Left hindlimb (tissue), 1 donor: Measurements from ENCODE around the gene PAFAH1B1.
"Not testable (repeated sequence)": the region's sequence is repeated elsewhere in the genome, so short reads cannot be mapped to it uniquely, and the experiment has no call there.

Experiments
- DNase-seq: peaks from one replicate; pipeline ENCODE4 v3.0.0-alpha.2; 2018

The PAFAH1B1 gene

DNA sequence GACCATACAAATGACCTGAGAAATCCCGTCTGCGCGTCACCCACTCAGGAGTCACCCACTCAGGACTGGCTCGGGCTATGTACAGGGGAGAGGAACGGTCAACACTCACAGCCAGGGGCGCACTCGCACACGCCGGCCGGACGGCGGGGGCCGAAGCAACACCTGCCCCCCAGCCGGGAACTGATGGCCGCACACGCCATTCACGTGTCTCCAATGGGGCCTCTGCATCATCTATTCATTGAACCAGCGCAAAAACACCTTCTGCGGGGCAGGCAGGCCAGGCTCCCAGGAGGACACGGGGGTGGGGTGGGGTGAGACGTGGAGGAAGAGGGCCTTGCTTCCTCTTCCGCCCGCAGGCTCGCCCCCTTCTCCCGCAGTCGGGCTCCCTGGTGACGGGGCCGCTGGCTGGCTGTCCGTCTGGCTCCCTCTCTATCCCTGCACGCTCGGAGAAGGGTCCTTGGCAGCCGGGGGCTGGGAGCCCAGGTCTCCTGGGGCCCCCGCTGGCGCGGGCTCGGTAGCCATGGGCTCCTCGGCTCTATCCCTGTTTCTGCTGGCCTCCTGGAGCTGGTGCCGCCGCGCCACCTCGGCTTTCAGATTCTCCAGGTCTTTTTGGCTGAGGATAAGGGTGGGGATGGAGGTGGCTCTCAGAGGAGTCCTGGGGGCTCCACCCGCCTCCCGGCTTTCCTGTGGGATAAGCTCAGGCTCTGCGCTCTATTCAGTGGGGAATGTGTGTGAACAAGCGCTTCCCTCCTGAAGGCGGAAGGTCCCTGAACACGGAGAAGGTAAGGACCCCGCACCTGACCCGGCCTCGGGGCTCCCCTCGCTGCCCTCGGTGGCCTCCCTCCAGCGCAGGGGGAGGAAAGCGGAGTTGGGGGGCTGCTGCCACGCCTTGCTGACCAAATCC is 97.0 kb downstream of the PAFAH1B1 start:
- no peak for DNase-seq

DNA sequence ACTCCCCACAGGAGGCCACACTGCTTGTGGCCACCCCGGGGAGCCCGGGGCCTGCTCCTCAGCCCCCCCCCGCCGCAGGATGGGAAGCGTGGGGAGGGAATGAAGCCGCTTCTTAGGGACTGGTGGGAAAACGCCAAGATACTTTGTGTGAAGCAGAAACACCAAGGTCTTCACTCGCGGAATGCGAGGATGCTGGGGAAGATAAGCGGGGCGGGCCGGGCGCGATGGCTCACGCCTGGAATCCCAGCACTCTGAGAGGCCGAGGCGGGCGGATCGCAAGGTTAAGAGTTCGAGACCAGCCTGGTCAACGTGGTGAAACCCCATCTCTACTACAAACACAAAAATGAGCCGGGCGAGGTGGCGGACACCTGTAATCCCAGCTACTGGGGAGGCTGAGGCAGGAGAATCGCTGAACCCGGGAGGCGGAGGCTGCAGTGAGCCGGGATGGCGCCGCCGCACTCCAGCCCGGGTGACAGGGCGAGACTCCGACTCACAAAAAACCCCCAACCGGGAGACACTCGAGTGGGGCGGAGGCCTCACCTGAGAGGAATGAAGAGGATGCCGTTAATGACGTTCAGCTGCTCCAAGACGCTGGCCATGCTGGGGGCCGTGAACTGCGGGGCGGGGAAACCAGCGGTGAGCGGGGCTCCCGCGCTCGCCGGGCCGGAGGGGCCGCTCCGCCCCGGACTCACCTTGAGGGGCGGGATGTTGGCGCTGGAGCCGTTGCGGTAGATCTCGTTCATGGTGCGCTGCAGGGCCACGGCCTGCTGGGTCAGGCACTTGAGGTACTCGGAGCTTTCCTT is 97.8 kb downstream of the PAFAH1B1 start:
- no peak for DNase-seq

DNA sequence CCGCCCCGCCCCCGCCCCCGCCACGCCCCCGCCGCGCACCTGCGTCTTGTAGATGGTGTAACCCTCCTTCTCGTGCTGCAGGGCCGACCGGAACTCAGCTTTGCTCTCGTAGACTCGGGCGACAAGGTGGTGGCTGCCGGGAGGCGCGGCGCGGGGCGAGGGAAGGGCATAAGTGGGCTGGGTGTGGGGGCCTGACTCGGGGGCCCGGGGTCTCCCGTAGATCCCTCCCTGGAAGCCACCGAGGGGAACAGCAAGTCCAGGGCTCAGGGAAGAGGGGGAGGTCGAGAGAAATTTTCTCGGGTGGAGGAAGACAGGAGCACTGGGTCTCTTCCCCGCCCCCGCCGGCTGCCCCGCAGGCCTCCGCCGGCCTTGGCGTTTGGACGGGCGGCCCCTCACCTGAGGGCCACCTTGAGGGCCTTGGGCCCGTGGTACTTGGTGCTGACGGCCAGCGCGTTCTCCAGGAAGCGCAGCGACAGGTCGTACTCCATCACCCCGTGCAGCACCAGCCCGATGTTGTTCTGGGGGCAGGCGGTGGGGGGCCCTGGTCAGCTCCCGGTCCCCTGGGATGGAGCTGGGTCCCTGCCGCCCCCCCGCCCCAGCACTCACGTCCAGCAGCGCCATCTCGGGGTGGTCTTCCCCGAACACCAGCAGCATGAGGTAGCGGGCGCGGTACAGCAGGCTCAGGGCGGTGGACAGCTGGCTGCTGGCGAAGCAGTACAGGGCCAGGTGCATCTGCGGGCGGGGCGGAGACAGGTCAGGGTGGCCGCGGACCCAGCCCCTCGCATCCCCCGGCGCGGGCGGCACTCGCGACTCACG is 98.7 kb downstream of the PAFAH1B1 start:
- DNase-seq, result no peak

DNA sequence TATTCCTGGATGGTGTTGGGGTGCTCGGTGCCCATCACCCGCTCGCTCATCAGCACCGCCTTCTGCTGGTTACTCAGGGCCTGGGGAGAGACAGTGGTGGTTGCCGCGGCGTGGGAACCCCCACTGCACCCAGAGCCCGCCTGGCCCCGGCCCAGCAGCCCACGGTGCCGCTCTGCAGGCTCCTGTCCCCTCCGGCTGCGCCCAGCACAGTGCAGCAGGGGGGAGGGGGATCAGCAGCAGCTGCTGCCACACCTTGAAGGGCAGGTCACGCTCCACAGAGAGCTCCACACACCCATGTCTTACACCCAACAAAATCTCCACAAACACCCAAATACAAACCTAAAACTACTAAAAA is 99.3 kb downstream of the PAFAH1B1 start:
- no peak for DNase-seq

DNA sequence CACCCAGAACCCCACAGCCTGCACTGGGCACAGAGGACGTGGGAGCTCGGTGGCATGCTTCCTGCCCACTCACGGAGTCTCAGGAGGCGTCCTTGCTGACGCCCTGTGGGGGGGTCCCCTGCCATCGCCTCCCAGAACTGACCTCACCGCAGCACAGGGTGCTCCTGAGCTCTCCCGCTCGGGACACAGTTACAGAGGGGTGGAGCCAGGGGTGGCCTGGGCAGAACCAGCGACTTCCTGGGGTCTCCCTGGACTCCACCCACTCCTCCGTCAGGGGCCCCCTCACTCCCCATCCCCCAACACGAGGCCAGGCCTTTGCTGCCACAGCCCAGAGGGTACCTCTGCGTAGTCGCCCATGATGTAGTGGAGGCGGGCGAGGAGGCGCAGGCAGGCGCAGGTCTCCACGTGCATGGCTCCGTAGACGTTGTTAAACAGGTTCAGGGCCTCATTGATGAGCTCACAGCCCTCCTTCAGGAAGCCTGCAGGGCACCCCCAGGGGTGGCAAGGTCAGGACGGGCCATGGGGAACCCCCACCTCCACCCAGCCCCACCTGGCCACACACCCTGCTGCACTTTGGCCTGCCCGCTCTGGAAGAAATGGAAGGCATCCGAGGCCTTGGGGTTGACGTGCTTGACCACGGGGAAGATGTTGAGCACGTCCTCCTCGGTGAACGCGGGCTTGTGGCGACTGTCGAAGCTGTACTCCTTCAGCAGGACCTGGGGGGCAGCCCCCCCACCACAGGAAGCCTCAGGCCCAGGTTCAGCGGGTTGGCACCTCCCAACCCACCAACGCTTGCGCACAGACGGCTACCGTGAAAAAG is 100.3 kb downstream of the PAFAH1B1 start:
- DNase-seq, result no peak

DNA sequence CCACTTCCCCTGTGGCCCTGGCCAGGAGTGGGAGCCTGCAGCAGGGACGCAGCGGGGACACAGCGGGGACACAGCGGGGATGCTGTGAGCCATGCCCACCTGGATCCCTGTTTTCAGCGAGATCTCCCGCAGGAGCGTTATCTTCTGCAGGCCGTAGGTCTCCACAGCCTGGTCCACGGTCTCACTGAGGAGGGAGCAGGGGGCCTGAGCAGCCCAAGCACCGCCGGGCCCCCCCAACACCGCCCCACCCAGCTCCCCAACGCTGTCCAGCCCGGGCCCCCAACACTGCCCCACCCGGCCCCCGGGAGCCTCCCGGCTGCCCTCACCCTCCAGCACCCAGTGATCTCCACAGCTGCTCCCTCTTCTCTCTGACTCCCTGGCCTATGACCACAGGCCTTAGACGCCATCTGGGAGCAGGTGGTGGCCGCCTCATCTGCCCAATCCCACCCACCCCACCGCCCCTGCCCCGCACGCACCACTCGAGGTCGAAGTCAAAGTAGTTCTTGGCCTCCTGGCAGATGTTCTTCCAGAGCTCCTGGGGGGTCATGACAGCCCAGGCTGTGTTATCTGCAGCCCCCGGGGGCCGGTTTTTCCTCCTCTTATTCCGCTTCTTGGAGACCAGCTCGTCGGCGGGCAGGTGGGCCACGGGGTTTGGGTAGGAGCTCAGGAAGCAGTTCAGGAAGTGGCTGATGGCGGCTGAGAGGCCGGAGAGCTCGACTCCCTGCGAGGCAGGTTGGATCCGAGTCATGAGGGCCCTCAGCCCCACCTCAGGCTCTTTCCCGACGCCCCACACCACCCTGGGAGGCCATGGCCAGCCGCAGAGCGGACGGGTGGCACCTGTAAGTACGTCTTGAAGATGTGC is 101.2 kb downstream of the PAFAH1B1 start:
- DNase-seq, result no peak

DNA sequence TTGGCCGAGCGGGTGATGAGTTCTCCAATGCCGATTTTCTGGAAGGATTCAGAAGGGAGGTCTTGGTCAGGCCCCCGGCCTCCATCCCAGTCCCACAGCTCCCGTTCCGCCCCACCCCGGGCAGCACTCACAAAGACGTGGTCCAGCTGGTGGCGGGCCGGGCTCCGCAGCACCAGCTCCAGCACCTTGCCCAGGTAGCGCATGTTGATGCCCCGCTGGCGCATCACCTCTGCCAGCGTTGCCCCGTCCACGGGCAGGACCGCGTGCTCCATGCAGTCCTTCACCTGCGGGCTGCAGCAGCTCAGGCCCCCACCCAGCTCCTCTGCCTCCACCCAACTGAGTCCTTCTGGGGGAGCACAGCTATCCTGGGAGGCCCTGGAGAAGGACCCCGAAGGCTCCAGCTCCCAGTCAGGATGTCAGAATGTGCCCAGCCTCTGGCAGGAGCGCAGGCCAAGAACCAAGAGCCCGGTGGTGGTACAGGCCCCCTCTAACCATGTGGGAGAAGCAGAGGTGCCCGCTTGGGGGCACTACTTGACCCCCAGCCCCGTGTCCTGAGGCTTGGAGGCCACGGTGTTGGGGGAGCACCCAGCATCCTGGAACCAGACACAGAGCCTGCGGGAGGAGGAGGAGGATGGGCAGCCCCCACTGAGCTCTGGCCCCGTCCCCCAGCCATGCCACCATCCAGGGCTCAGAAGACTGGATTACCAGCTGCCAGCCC is 101.9 kb downstream of the PAFAH1B1 start:
- no peak for DNase-seq

DNA sequence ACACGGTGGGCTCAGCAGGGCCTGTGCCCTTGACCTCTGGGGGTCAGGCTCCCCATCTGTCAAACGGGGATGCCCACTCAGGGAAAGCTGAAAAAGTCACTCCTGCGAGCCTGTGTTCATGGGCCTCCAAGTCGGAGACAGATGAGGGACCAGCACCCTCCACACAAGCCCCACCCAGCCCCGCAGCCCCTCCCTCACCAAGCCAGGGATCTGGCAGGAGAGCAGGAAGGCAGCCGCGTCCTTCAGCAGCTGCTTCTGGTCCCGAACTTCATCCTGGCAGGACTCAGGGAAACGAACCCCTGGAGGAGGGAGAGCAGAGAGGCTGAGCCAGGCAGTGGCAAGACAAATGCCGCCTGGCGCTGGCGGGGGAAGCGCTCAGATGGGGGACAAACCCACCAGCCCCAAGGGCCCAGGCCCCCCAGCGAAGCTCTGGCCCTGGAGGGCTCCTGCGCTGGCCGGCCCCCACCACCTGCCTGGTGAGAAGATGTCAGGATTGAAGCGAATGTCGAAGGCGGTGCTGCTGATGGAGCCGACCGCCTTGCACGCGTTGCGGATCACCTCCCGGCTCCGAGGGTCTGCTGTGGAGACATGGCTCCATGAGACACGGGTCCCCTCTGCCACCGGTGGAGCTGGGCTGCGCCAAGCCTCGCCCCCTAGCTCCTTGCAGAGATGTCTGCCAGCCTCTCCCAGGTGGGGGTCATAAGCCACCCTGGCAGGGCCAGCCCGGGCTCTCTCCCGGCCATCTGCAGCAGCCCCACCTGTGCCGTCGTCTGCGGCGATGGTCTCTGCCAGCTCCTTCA is 102.7 kb downstream of the PAFAH1B1 start:
- DNase-seq, result no peak

DNA sequence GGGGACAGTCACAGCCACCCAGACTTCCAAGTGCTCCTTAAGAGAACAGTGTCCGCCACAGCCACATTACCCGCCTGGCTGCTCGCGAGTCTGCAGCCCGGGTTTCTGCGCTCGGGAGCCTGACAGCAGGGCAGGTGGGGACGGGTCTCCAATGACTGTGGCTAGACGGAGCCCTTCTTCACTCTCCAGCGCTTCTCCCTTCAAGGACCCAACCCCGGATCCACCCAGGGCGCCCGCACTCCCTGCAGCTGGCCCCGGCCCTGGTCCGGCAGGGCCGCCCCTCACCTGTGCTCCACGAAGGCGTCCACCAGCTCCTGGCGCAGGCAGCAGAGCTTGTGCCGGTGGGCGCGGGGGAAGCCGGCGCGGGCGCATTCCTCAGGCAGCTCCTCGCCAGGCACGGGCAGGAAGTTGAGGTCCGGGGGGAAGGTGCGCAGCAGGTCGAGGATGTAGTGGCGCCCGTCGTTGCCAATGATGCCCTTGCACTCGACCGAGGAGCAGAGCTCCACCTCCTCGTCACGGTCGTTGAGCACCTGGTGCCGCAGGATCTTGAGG is 104.2 kb downstream of the PAFAH1B1 start:
- DNase-seq, result no peak

DNA sequence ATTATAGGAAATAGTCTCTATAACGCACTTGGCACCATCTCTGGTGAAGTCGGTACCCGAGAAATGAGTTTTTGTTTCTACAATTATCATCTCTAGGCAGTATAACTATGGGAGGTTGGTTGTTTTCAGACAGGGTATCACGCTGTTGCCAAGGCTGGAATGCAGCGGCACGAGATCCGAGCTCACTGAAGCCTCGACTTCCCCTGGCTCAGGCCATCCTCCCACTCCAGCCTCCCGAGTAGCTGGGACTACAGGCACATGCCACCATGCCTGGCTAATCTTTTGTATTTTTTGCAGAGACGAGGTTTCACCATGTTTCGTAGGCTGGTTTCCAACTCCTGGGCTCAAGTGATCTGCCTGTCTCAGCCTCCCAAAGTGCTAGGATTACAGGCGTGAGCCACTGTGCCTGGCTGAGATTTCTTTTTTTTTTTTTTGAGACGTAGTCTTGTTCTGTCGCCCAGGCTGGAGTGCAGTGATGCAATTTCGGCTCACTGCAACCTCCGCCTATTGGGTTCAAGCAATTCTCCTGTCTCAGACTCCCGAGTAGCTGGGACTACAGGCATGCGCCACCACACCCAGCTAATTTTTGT is 105.9 kb downstream of the PAFAH1B1 start:
- not testable (repeated sequence) for DNase-seq

DNA sequence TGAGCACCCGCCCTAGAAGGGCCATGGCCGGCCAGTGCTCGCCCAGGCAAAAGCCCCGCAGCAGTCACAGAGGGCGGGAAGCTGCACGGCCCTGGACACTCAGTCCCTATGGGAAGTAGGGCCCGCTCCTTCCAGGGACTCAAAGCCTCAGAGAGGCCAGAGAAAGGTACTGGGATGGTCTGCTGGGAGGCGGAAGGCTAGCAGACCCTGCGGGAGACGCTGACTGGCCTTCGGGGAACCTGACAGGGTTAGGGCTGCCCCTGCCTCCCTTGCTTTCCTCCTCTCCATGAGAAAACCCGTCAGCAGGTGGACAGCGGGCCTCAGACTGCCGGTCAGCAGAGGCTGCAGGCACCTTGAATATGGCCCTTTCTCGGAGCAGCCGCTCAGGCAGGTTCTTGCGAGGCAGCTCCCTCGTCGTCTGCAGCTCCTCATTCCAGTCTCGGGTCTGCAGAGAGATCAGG is 106.6 kb downstream of the PAFAH1B1 start:
- DNase-seq, result no peak

DNA sequence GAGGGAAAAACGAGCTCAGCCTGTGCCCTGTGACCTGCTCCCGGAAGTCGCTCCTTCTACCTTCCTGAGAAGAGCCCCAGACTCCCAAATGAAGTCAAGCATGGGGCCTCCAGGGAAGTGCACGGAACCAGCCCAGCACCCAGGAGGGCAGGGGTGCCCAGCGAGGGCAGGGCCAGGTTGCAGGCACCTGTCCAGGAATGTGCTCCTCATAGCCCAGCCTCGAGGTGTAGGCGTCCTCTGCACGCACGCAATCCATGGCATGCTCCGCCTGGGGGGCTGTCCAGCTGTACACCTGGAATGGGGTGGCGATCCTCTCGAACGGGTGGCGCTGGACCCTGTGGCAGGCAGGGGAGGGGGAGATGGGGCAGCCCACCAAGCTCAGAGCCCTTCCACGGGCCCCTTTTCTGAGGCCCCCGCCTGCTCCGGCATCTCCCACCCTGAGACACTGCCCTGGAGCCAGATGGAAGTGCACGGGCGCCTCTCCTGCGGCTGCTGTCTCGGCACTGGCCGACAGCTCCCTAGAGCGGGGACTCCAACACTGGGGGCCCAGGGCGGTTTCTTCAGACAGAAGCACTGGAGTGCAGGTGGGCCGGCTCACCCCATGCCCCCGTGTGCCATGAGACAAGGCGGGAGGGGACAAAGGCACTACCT is 107.2 kb downstream of the PAFAH1B1 start:
- DNase-seq, result no peak

DNA sequence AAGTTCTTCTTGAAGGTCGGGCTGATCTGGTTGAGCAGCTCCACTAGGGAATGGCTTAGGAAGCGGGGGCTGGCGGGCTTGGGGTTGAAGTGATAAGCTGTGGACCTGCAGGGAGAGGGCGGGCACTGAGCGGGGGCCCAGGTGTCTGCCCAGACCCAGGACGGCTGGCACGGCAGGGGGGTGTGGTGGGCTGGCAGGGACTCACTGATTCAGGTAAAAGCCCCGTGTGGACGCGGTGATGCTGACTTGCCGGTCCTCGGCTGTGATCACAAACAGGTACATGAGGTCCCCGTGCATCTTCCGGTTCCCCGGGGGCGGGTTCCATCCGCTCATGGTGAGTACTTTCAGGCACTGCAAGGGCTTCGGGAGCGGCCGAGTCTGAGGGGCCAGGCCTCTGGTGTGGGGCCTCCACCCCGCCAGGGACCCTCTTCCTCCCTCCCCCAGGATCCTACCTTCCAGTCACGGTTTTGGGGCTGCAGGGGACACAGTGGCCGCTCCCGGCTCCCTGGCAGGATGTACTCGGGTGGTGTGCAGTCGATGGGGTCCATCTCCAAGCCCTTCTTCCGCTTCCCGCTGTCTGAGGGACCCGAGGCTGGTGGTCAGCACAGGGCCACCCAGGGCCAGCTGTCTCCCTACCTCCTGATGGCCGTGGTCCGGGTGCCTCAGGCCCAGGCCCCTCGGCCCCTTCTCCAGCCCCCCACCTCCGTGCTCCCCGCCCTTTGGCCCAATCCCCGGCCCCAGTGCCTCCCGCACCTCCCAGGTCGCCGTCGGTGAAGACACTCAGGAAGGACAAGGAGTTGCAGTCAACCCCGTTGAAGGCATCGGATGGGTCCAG is 107.9 kb downstream of the PAFAH1B1 start:
- DNase-seq, result no peak

DNA sequence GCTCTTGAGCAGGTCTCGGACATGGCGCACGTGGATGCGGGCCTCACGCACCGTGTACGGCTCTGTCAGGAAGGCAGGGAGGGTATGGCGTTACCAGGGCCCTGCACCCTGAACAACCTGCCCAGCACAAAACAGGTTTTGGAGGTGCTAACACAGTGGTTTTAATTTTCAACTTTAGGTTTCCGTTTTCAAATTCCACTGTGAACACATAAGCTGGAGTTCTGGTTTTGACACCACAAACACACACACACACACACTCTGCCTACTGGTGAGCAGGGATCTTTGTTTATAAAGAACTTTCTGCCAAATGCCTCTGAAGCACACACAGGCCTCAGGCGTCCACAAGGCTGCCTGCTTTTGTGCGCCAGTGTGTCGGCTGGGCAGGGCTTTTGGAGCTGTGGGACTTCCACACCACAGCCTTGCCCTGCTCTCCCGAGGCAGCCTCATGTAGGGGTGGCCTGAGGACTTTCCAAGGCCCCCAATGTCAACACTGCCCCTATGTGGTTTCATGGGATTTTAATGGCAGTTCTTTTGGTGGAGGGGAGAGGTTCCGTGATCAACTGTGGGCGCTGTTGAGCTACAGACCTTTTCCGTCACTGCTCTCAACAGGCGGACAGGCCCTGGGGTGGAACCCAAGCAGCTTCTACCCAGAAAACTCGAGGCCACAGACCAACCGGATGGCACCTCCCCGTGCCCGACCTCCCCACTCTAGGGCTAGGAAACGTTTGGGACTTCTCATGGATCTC is 108.7 kb downstream of the PAFAH1B1 start:
- DNase-seq, result no peak

DNA sequence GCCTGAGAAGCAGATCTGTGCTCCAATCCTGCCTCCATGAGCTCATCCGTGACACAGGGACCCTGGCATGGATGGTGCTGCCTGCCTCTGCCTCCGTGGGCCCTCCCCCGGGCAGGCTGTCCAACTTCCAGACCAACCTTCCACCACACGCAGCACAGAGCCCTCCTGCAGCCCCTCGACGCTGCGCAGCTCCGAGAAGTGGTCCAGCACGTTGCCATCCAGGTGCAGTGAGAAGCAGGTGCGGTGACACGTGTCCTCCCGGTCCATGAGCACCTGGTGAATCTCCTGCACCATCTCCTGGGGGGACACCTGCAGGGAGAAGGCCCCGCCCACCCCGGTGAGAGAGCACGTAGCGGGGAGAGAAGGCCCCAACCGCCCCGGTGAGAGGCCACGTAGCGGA is 109.7 kb downstream of the PAFAH1B1 start:
- no peak for DNase-seq

DNA sequence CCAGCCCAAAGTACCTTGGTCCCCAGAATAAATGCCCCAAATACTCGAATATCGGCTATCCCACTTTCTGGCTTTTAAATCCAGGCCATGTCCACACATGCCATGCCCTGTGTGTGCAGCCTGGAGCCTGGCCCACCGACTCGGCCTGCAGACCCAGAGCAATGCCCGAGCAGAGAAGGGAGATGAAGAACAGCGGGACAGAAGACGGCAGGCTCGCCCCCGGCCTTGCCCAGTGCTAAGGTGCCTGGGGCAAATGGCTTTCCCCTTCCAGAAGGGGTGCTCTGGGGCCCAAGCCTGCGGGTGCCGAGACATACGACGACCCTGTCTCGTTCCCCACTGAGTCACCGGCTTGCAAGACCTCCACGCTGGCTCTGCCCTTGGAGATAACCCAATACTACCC is 110.2 kb downstream of the PAFAH1B1 start:
- DNase-seq, result no peak
